ENCODE results near the gene PTBP3.
A peak's percentile ranks its signal among the peaks of the same experiment; 100 is the strongest.

The PTBP3 gene

GRCh38 chr9:112179816-112180215 lies 153.6 kb downstream of the PTBP3 start:
- Histone ChIP-seq H3K36me3 (ENCODE audit: control insufficient read depth in 5 of 5, insufficient read depth in 5 of 5, low read length in 5 of 5) (no peaks in the 10 kb centered on the region), H3K27ac (ENCODE audit: low read depth, low read length) (no peak overlapping the region), H3K9me3 (ENCODE audit: control insufficient read depth in 5 of 5, low read length in 5 of 5) (no peaks in the 10 kb centered on the region), H3K4me3 (ENCODE audit: low read depth in 1 of 5, low read length in 5 of 5) (no peak overlapping the region), H3K4me1 (ENCODE audit: control insufficient read depth in 5 of 5, insufficient read depth in 5 of 5, low read length in 5 of 5) (peaks cover 0 to 24% (median 8%) of the 10 kb centered on the region in 5 donors), H3K9ac (ENCODE audit: low read length in 5 of 5) (no peak overlapping the region), H3K27me3 (ENCODE audit: control insufficient read depth in 5 of 5, insufficient read depth in 4 of 5, low read length in 5 of 5) (no peaks in the 10 kb centered on the region)

- H3K4me3 ChIP-seq (ENCODE audit: low read depth in 1 of 5, low read length in 5 of 5): no peak overlapping the region
- H3K4me1 ChIP-seq (ENCODE audit: control insufficient read depth in 5 of 5, insufficient read depth in 5 of 5, low read length in 5 of 5): peaks cover 3 to 33% (median 15%) of the 10 kb centered on the region in 5 donors
- no peak overlapping the region for H3K9ac ChIP-seq (ENCODE audit: low read length in 5 of 5)
- no peak overlapping the region for H3K27ac ChIP-seq (ENCODE audit: low read depth, low read length)
- H3K27me3 ChIP-seq (ENCODE audit: control insufficient read depth in 5 of 5, insufficient read depth in 4 of 5, low read length in 5 of 5): no peaks in the 10 kb centered on the region
- no peaks in the 10 kb centered on the region for H3K9me3 ChIP-seq (ENCODE audit: control insufficient read depth in 5 of 5, low read length in 5 of 5)
- no peaks in the 10 kb centered on the region for H3K36me3 ChIP-seq (ENCODE audit: control insufficient read depth in 5 of 5, insufficient read depth in 5 of 5, low read length in 5 of 5)
Measured at GRCh38 chr9:112176524-112176923, 156.9 kb downstream of the PTBP3 start.

GRCh38 chr9:112175796-112176315 lies 157.6 kb downstream of the PTBP3 start:
- Histone ChIP-seq H3K27ac (ENCODE audit: low read depth, low read length) (no peak overlapping the region), H3K27me3 (ENCODE audit: control insufficient read depth in 5 of 5, insufficient read depth in 4 of 5, low read length in 5 of 5) (no peaks in the 10 kb centered on the region), H3K4me3 (ENCODE audit: low read depth in 1 of 5, low read length in 5 of 5) (peak overlapping the region in 3 of 5 donors; percentile 54 to 75 (median 68)), H3K36me3 (ENCODE audit: control insufficient read depth in 5 of 5, insufficient read depth in 5 of 5, low read length in 5 of 5) (no peaks in the 10 kb centered on the region), H3K9me3 (ENCODE audit: control insufficient read depth in 5 of 5, low read length in 5 of 5) (no peaks in the 10 kb centered on the region), H3K9ac (ENCODE audit: low read length in 5 of 5) (no peak overlapping the region), H3K4me1 (ENCODE audit: control insufficient read depth in 5 of 5, insufficient read depth in 5 of 5, low read length in 5 of 5) (peaks cover 3 to 27% (median 17%) of the 10 kb centered on the region in 5 donors)

- no peaks in the 10 kb centered on the region for H3K27me3 ChIP-seq (ENCODE audit: control insufficient read depth in 5 of 5, insufficient read depth in 4 of 5, low read length in 5 of 5)
- H3K4me3 ChIP-seq (ENCODE audit: low read depth in 1 of 5, low read length in 5 of 5): peak within 1 kb of the TSS; percentile 58 to 75 (median 68)
- no peaks in the 10 kb centered on the region for H3K36me3 ChIP-seq (ENCODE audit: control insufficient read depth in 5 of 5, insufficient read depth in 5 of 5, low read length in 5 of 5)
- no peak within 1 kb of the TSS for H3K27ac ChIP-seq (ENCODE audit: low read depth, low read length)
- H3K9me3 ChIP-seq (ENCODE audit: control insufficient read depth in 5 of 5, low read length in 5 of 5): no peaks in the 10 kb centered on the region
- H3K9ac ChIP-seq (ENCODE audit: low read length in 5 of 5): peak within 1 kb of the TSS in 4 of 5 donors; percentile 25 to 75 (median 57)
- peaks cover 3 to 23% (median 16%) of the 10 kb centered on the region in 5 donors for H3K4me1 ChIP-seq (ENCODE audit: control insufficient read depth in 5 of 5, insufficient read depth in 5 of 5, low read length in 5 of 5)
Measured at GRCh38 chr9:112174965-112175795, 158.2 kb downstream of the PTBP3 start, which contains the start of gene SUSD1. Gene SUSD1, minus strand, starts transcription at chr9:112175297. Its CDS starts 62 bp downstream, at chr9:112175235.

- Histone ChIP-seq H3K9ac (ENCODE audit: low read length in 5 of 5) (peak overlapping the region in 4 of 5 donors; percentile 22 to 53 (median 32)), H3K4me3 (ENCODE audit: low read depth in 1 of 5, low read length in 5 of 5) (peak overlapping the region; percentile 58 to 75 (median 68)), H3K36me3 (ENCODE audit: control insufficient read depth in 5 of 5, insufficient read depth in 5 of 5, low read length in 5 of 5) (no peaks in the 10 kb centered on the region), H3K27me3 (ENCODE audit: control insufficient read depth in 5 of 5, insufficient read depth in 4 of 5, low read length in 5 of 5) (no peaks in the 10 kb centered on the region), H3K9me3 (ENCODE audit: control insufficient read depth in 5 of 5, low read length in 5 of 5) (no peaks in the 10 kb centered on the region), H3K27ac (ENCODE audit: low read depth, low read length) (no peak overlapping the region), H3K4me1 (ENCODE audit: control insufficient read depth in 5 of 5, insufficient read depth in 5 of 5, low read length in 5 of 5) (peaks cover 3 to 24% (median 14%) of the 10 kb centered on the region in 5 donors)
Measured at GRCh38 chr9:112174222-112174964, 159.0 kb downstream of the PTBP3 start.

GRCh38 chr9:112173489-112174221 lies 159.8 kb downstream of the PTBP3 start:
- Histone ChIP-seq H3K4me1 (ENCODE audit: control insufficient read depth in 5 of 5, insufficient read depth in 5 of 5, low read length in 5 of 5) (peaks cover 3 to 24% (median 14%) of the 10 kb centered on the region in 5 donors), H3K9ac (ENCODE audit: low read length in 5 of 5) (peak overlapping the region in 2 of 5 donors; percentile 22 to 41), H3K4me3 (ENCODE audit: low read depth in 1 of 5, low read length in 5 of 5) (peak overlapping the region in 4 of 5 donors; percentile 61 to 75 (median 68)), H3K9me3 (ENCODE audit: control insufficient read depth in 5 of 5, low read length in 5 of 5) (no peaks in the 10 kb centered on the region), H3K27me3 (ENCODE audit: control insufficient read depth in 5 of 5, insufficient read depth in 4 of 5, low read length in 5 of 5) (no peaks in the 10 kb centered on the region), H3K27ac (ENCODE audit: low read depth, low read length) (no peak overlapping the region), H3K36me3 (ENCODE audit: control insufficient read depth in 5 of 5, insufficient read depth in 5 of 5, low read length in 5 of 5) (no peaks in the 10 kb centered on the region)

- no peaks in the 10 kb centered on the region for H3K9me3 ChIP-seq (ENCODE audit: control insufficient read depth in 5 of 5, low read length in 5 of 5)
- peaks cover 5 to 34% (median 26%) of the 10 kb centered on the region in 5 donors for H3K4me1 ChIP-seq (ENCODE audit: control insufficient read depth in 5 of 5, insufficient read depth in 5 of 5, low read length in 5 of 5)
- no peak overlapping the region for H3K27ac ChIP-seq (ENCODE audit: low read depth, low read length)
- H3K9ac ChIP-seq (ENCODE audit: low read length in 5 of 5): no peak overlapping the region
- no peaks in the 10 kb centered on the region for H3K27me3 ChIP-seq (ENCODE audit: control insufficient read depth in 5 of 5, insufficient read depth in 4 of 5, low read length in 5 of 5)
- H3K36me3 ChIP-seq (ENCODE audit: control insufficient read depth in 5 of 5, insufficient read depth in 5 of 5, low read length in 5 of 5): no peaks in the 10 kb centered on the region
- no peak overlapping the region for H3K4me3 ChIP-seq (ENCODE audit: low read depth in 1 of 5, low read length in 5 of 5)
Measured at GRCh38 chr9:112170968-112171367, 162.5 kb downstream of the PTBP3 start.

- no peaks in the 10 kb centered on the region for H3K9me3 ChIP-seq (ENCODE audit: control insufficient read depth in 5 of 5, low read length in 5 of 5)
- no peak overlapping the region for H3K4me3 ChIP-seq (ENCODE audit: low read depth in 1 of 5, low read length in 5 of 5)
- no peaks in the 10 kb centered on the region for H3K36me3 ChIP-seq (ENCODE audit: control insufficient read depth in 5 of 5, insufficient read depth in 5 of 5, low read length in 5 of 5)
- no peak overlapping the region for H3K27ac ChIP-seq (ENCODE audit: low read depth, low read length)
- peak overlapping the region in 1 of 5 donors; percentile 26 for H3K9ac ChIP-seq (ENCODE audit: low read length in 5 of 5)
- H3K27me3 ChIP-seq (ENCODE audit: control insufficient read depth in 5 of 5, insufficient read depth in 4 of 5, low read length in 5 of 5): no peaks in the 10 kb centered on the region
- peaks cover 5 to 32% (median 25%) of the 10 kb centered on the region in 5 donors for H3K4me1 ChIP-seq (ENCODE audit: control insufficient read depth in 5 of 5, insufficient read depth in 5 of 5, low read length in 5 of 5)
Measured at GRCh38 chr9:112170235-112170634, 163.2 kb downstream of the PTBP3 start.

- no peak overlapping the region for H3K4me3 ChIP-seq (ENCODE audit: low read depth in 1 of 5, low read length in 5 of 5)
- no peaks in the 10 kb centered on the region for H3K9me3 ChIP-seq (ENCODE audit: control insufficient read depth in 5 of 5, low read length in 5 of 5)
- no peak overlapping the region for H3K9ac ChIP-seq (ENCODE audit: low read length in 5 of 5)
- no peaks in the 10 kb centered on the region for H3K36me3 ChIP-seq (ENCODE audit: control insufficient read depth in 5 of 5, insufficient read depth in 5 of 5, low read length in 5 of 5)
- H3K4me1 ChIP-seq (ENCODE audit: control insufficient read depth in 5 of 5, insufficient read depth in 5 of 5, low read length in 5 of 5): peaks cover 5 to 29% (median 24%) of the 10 kb centered on the region in 5 donors
- no peak overlapping the region for H3K27ac ChIP-seq (ENCODE audit: low read depth, low read length)
- no peaks in the 10 kb centered on the region for H3K27me3 ChIP-seq (ENCODE audit: control insufficient read depth in 5 of 5, insufficient read depth in 4 of 5, low read length in 5 of 5)
Measured at GRCh38 chr9:112169368-112169767, 164.1 kb downstream of the PTBP3 start.

All from subcutaneous abdominal adipose tissue (tissue), 5 donors.